ENCODE measurements around the gene PSMD11. TPM values are rescaled to one million over a fixed set of nuclear protein-coding genes. Genes with fewer than 3 reads are reported as not detected.

PSMD11 gene
- polyA plus RNA-seq, 2 of the 4 experiments (the other 2 are of a cell fraction), result 195 to 228 TPM

DNA sequence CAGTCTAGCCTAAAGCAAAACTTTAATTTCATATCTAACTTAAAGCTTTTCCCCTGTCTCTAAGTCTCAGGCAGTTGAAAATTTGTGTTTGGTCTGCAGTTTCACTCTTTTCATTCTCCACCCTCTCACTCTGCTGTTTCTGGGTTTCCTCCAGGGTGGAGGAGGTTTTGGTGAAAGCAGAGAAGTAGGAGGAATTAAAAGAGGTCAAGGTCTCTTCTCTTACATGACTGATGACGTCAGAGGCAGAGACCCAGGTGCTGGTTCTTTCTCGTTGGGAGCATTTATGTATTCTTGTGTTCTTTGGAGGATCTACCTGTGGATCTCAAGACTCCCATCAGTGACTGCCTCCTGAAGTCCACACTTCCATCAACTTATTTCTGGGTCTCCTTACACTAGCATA is 2.4 kb upstream of the PSMD11 start:
- Histone ChIP-seq H3K4me2 (no peak overlapping the region), H3K4me3 (no peak overlapping the region), H3K9me3 (no peaks in the 10 kb centered on the region; the same call in 1 of the 3 replicates), H3K27ac (no peak overlapping the region), H3K4me1 (peaks cover 13% of the 10 kb centered on the region)
- DNase-seq (ENCODE audit: low read depth in 1 of 2, low spot score in 1 of 2) (no peak), FAIRE-seq (no peak), ATAC-seq (no peak)
- CTCF ChIA-PET, result interaction anchor here (0.7 to 1.7 kb wide), 5 partner anchors 8 to 23 kb away, joined by 3 to 6 read pairs (median 3); no protein-coding TSS in a partner anchor
- POLR2A ChIA-PET, result no interaction called here
- no peak for TF ChIP-seq POLR2AphosphoS2 (conservative IDR thresholded peaks at IDR 0.05; ENCODE audit: low read length)
- no peak for TF ChIP-seq CHD2 (IDR thresholded peaks at IDR 0.05; ENCODE audit: low read length, partially characterized antibody)
- no peak for TF ChIP-seq ESRRA (IDR thresholded peaks at IDR 0.05; ENCODE audit: borderline replicate concordance, low read length)
- no peak for TF ChIP-seq SREBF2 (IDR thresholded peaks at IDR 0.05)
- TF ChIP-seq EHMT2 (IDR thresholded peaks at IDR 0.05; ENCODE audit: low read depth), result no peak
- TF ChIP-seq HOXA7 (CRISPR knock-in tag; IDR thresholded peaks at IDR 0.05), result no peak
- no peak for TF ChIP-seq EP300 (IDR thresholded peaks at IDR 0.05)
- no peak for TF ChIP-seq KDM5A (IDR thresholded peaks at IDR 0.05)
- 17% methylated on average over 2 of the region's 2 CpGs for WGBS (ENCODE audit: missing lambda C conversion rate)

DNA sequence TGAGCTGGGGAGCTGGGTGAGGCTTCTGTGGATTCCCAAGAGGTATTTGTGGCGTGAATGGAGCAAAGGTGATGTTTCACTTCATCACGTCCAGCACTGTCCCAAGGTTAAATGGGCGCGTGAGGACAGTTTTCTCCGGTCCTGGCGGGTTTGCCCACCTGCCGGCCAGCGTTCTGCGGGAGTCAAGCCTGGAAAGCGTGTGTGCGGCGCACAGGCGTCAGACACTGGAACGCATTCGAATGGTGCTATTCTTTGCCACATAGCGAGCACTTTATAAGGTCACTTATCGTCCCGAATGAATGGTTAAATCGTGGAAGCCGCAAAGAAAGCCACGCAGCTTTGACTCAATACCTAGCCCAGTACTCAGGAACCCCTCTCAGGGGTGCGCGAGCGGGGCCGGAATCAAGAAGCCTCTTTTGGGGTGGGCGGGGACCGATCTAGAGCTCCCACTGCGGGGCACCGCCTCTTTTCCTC is 446 bp upstream of the PSMD11 start:
- peak overlapping the region; percentile 90 for H3K4me2 ChIP-seq
- ChIA-PET CTCF (interaction anchor here (0.6 to 9.8 kb wide), 38 partner anchors 10 to 1687 kb away, joined by 3 to 138 read pairs (median 6); partner anchors contain the start of genes C17orf75 and CDK5R1), POLR2A (interaction anchor here (0.6 to 2.0 kb wide), 12 partner anchors 8 to 433 kb away, joined by 3 to 7 read pairs (median 3); partner anchors contain the start of genes CDK5R1, MYO1D and ZNF207)
- peaks cover 19% of the 10 kb centered on the region for H3K4me1 ChIP-seq
- peak; percentile 47 to 54 for ATAC-seq
- 4% methylated on average over 27 of the region's 29 CpGs for WGBS (ENCODE audit: missing lambda C conversion rate)
- TF ChIP-seq CEBPB (IDR thresholded peaks at IDR 0.05) (no peak), KDM5A (IDR thresholded peaks at IDR 0.05) (no peak), JUN (IDR thresholded peaks at IDR 0.05) (no peak), RARB (CRISPR knock-in tag; IDR thresholded peaks at IDR 0.05) (no peak), FOSB (CRISPR knock-in tag; IDR thresholded peaks at IDR 0.05) (no peak), ZFP36 (IDR thresholded peaks at IDR 0.05; ENCODE audit: borderline replicate concordance, partially characterized antibody) (no peak), RNF2 (IDR thresholded peaks at IDR 0.05; ENCODE audit: borderline replicate concordance, low read depth) (no peak), RFX5 (IDR thresholded peaks at IDR 0.05) (no peak), TFCP2L1 (CRISPR knock-in tag; IDR thresholded peaks at IDR 0.05) (no peak)
- TF ChIP-seq, protein P1, sequence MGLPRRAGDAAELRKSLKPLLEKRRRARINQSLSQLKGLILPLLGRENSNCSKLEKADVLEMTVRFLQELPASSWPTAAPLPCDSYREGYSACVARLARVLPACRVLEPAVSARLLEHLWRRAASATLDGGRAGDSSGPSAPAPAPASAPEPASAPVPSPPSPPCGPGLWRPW (IDR thresholded peaks at IDR 0.05), result no peak
- no peaks in the 10 kb centered on the region for H3K9me3 ChIP-seq
- peak overlapping the region; percentile 42 to 97 for H3K27ac ChIP-seq
- no peak for FAIRE-seq
- no peak for DNase-seq (ENCODE audit: low read depth in 1 of 2, low spot score in 1 of 2)
- H3K4me3 ChIP-seq, result peak overlapping the region; percentile 92

DNA sequence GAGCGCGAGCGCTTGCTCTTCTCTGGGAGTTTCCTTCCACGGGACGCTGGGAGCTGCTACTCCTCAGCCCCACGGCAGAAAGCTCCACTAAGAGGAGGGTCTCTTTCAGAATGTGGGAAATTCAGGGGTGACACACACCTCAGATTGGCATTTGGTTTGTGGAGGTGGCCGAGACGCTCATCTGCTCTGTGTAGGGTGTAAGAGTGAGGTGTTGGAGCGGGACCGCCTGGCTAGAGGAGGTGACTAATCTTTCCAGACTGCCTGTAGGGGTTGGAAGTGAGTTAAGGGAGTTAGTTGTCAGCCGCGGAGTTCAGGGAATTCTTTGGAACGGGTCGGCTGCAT is 735 bp downstream of the PSMD11 start:
- peaks cover 19% of the 10 kb centered on the region for H3K4me1 ChIP-seq
- peak overlapping the region; percentile 92 for H3K4me3 ChIP-seq
- CTCF ChIA-PET, result interaction anchor here (1.0 to 9.8 kb wide), 21 partner anchors 9 to 310 kb away, joined by 3 to 138 read pairs (median 8); partner anchors contain the start of gene C17orf75
- FAIRE-seq, result no peak
- TF ChIP-seq EHMT2 (IDR thresholded peaks at IDR 0.05; ENCODE audit: low read depth) (no peak), SREBF2 (IDR thresholded peaks at IDR 0.05) (0 out of 2 replicates have a peak, but pooled peaks have one; percentile 5), FOSL2 (IDR thresholded peaks at IDR 0.05) (no peak), FOSL2 (CRISPR knock-in tag; IDR thresholded peaks at IDR 0.05) (peak; percentile 18; the same call in 1 of the 2 replicates), CBX2 (IDR thresholded peaks at IDR 0.05; ENCODE audit: borderline replicate concordance, low read depth) (no peak), POLR2A (IDR thresholded peaks at IDR 0.05; ENCODE audit: low read length) (0 out of 2 replicates have a peak, but pooled peaks have one; percentile 18)
- TF ChIP-seq, protein P2, sequence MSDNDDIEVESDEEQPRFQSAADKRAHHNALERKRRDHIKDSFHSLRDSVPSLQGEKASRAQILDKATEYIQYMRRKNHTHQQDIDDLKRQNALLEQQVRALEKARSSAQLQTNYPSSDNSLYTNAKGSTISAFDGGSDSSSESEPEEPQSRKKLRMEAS (IDR thresholded peaks at IDR 0.05), result 0 out of 2 replicates have a peak, but pooled peaks have one; percentile 13
- WGBS (ENCODE audit: missing lambda C conversion rate), result 3% methylated on average over 14 of the region's 14 CpGs
- peak overlapping the region; percentile 84 for H3K4me2 ChIP-seq
- POLR2A ChIA-PET, result interaction anchor here (0.8 to 2.0 kb wide), 8 partner anchors 10 to 432 kb away, joined by 3 to 7 read pairs (median 3); partner anchors contain the start of genes CDK5R1, MYO1D and ZNF207
- DNase-seq (ENCODE audit: low read depth in 1 of 2, low spot score in 1 of 2), result peak; percentile 61 to 70
- H3K9me3 ChIP-seq, result no peaks in the 10 kb centered on the region
- peak overlapping the region; percentile 95 to 97 for H3K27ac ChIP-seq
- peak; percentile 63 to 76 for ATAC-seq

Measured in A549 (cell line).